ENCODE measurements around the gene CD274. TPM values are rescaled to one million over a fixed set of nuclear protein-coding genes. Genes with fewer than 3 reads are reported as not detected.

Gene CD274
- total RNA-seq (2022): 0.67 TPM in 1 of 2 replicates, not detected in the other
- Bru-seq, nascent RNA: percentile 19 among the genes with signal in this experiment
- BruChase-seq, experiment 1, labeled RNA remaining after a 2-hour chase: percentile 15 among the genes with signal in this experiment
- BruChase-seq, experiment 2, labeled RNA remaining after a 6-hour chase: percentile 5 among the genes with signal in this experiment
- long read RNA-seq: 0 reads

DNA sequence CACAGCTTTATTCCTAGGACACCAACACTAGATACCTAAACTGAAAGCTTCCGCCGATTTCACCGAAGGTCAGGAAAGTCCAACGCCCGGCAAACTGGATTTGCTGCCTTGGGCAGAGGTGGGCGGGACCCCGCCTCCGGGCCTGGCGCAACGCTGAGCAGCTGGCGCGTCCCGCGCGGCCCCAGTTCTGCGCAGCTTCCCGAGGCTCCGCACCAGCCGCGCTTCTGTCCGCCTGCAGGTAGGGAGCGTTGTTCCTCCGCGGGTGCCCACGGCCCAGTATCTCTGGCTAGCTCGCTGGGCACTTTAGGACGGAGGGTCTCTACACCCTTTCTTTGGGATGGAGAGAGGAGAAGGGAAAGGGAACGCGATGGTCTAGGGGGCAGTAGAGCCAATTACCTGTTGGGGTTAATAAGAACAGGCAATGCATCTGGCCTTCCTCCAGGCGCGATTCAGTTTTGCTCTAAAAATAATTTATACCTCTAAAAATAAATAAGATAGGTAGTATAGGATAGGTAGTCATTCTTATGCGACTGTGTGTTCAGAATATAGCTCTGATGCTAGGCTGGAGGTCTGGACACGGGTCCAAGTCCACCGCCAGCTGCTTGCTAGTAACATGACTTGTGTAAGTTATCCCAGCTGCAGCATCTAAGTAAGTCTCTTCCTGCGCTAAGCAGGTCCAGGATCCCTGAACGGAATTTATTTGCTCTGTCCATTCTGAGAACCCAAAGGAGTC lies at the start of gene CD274:
CD274 (plus strand) TSS at position 184 of the 733 bp plus-strand sequence. CDS start 5,572 bp downstream, outside the sequence.
- TF ChIP-seq, protein P1, sequence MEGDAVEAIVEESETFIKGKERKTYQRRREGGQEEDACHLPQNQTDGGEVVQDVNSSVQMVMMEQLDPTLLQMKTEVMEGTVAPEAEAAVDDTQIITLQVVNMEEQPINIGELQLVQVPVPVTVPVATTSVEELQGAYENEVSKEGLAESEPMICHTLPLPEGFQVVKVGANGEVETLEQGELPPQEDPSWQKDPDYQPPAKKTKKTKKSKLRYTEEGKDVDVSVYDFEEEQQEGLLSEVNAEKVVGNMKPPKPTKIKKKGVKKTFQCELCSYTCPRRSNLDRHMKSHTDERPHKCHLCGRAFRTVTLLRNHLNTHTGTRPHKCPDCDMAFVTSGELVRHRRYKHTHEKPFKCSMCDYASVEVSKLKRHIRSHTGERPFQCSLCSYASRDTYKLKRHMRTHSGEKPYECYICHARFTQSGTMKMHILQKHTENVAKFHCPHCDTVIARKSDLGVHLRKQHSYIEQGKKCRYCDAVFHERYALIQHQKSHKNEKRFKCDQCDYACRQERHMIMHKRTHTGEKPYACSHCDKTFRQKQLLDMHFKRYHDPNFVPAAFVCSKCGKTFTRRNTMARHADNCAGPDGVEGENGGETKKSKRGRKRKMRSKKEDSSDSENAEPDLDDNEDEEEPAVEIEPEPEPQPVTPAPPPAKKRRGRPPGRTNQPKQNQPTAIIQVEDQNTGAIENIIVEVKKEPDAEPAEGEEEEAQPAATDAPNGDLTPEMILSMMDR (IDR thresholded peaks at IDR 0.05; ENCODE audit: insufficient read depth in 1 of 2, low read depth in 1 of 2, low read length in 1 of 2, severe bottlenecking in 1 of 2, unreplicated experiment in 1 of 2): peak; percentile 32 to 56
- Mint-ChIP-seq H3K4me3 (ENCODE audit: unreplicated experiment) (peak within 1 kb of the TSS; percentile 75), H3K27ac (ENCODE audit: unreplicated experiment) (no peak within 1 kb of the TSS), H3K27me3 (ENCODE audit: insufficient read depth, unreplicated experiment) (peaks cover 3% of the 10 kb centered on the region), H3K36me3 (ENCODE audit: insufficient read depth, unreplicated experiment) (peaks cover 6% of the 10 kb centered on the region), H3K9me3 (ENCODE audit: unreplicated experiment) (no peaks in the 10 kb centered on the region), H3K4me1 (ENCODE audit: low read depth, unreplicated experiment) (peaks cover 7% of the 10 kb centered on the region)
- Histone ChIP-seq H3K27me3 (replicated peaks; ENCODE audit: control insufficient read depth, insufficient read depth, low read length) (no peaks in the 10 kb centered on the region), H3K36me3 (ENCODE audit: control insufficient read depth, insufficient read depth, low read length) (no peaks in the 10 kb centered on the region), H3K4me1 (no peaks in the 10 kb centered on the region), H3K4me3 (ENCODE audit: low read depth, low read length) (peak within 1 kb of the TSS; percentile 30), H3K9me3 (no peaks in the 10 kb centered on the region)
- ChIA-PET CTCF (interaction anchor here (0.6 to 1.6 kb wide), 7 partner anchors 8 to 264 kb away, joined by 3 to 23 read pairs (median 4); partner anchors contain the start of gene PLGRKT), POLR2A (interaction anchor here (1.0 kb wide), 1 partner anchor 13 kb away, joined by 4 read pairs; the partner anchor contains the start of gene PLGRKT)
- BruUV-seq (replicated peaks): no TSS peak
- peak; percentile 84 to 88 for DNase-seq
- intact Hi-C loops (cut with micrococcal nuclease; ENCODE audit: unreplicated experiment): loop anchor here (2.0 kb wide), 1 partner anchor 140 kb away; no protein-coding TSS in a partner anchor

DNA sequence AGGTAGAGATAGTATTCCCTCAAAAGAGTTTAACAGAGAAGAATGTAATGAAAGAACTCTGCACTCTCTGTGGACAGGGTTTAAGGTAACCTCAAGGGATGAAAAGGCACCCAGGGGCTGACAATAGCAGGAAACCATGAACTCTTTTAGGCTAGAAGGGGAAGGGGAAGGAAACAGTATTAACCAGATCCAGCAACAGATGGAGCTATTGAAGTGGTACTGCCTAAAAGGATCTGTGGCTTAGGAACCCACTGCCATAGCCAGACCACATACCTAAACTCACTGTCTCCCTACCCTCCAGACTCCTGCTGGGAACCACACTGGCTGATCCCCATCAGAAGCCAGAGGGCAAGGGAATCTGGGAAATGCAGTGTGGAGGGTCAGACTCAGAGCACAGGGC lies 48.1 kb upstream of the CD274 start:
- Histone ChIP-seq H3K27me3 (replicated peaks; ENCODE audit: control insufficient read depth, insufficient read depth, low read length) (no peaks in the 10 kb centered on the region), H3K9me3 (no peaks in the 10 kb centered on the region), H3K36me3 (ENCODE audit: control insufficient read depth, insufficient read depth, low read length) (no peaks in the 10 kb centered on the region), H3K4me3 (ENCODE audit: low read depth, low read length) (no peak overlapping the region), H3K4me1 (no peaks in the 10 kb centered on the region)
- ChIA-PET POLR2A (no interaction called here), CTCF (no interaction called here)
- BruUV-seq (replicated peaks): no TSS peak
- no peak for DNase-seq
- H3K4me1 Mint-ChIP-seq (ENCODE audit: low read depth, unreplicated experiment): no peaks in the 10 kb centered on the region
- H3K9me3 Mint-ChIP-seq (ENCODE audit: unreplicated experiment): peaks cover 9% of the 10 kb centered on the region
- H3K36me3 Mint-ChIP-seq (ENCODE audit: insufficient read depth, unreplicated experiment): no peaks in the 10 kb centered on the region
- no peaks in the 10 kb centered on the region for H3K27me3 Mint-ChIP-seq (ENCODE audit: insufficient read depth, unreplicated experiment)
- intact Hi-C loops (cut with micrococcal nuclease; ENCODE audit: unreplicated experiment): no loop called here
- no peak overlapping the region for H3K4me3 Mint-ChIP-seq (ENCODE audit: unreplicated experiment)
- H3K27ac Mint-ChIP-seq (ENCODE audit: unreplicated experiment): no peak overlapping the region
- TF ChIP-seq, protein P1 (IDR thresholded peaks at IDR 0.05; ENCODE audit: insufficient read depth in 1 of 2, low read depth in 1 of 2, low read length in 1 of 2, severe bottlenecking in 1 of 2, unreplicated experiment in 1 of 2): no peak

DNA sequence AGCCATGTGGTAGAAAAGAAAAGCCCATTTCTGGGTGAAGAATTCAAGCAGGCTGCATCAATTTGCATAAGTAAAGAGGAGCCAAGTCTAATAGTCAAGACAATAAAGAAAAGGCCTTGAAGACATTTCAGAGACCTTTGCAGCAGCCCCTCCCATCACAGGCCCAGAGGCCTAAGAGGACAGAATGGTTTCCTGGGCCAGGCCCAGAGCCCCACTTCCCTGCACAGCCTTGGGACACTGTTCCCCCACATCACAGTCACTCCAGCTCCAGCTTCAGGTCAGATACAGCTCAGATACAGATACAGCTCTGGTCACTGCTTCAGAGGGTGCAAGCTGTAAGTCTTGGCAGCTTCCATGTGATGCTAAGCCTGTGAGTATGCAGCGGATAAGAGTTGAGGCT lies 41.7 kb upstream of the CD274 start:
- Mint-ChIP-seq H3K9me3 (ENCODE audit: unreplicated experiment) (peaks cover 9% of the 10 kb centered on the region), H3K27ac (ENCODE audit: unreplicated experiment) (no peak overlapping the region), H3K4me1 (ENCODE audit: low read depth, unreplicated experiment) (no peaks in the 10 kb centered on the region), H3K36me3 (ENCODE audit: insufficient read depth, unreplicated experiment) (no peaks in the 10 kb centered on the region), H3K4me3 (ENCODE audit: unreplicated experiment) (no peak overlapping the region), H3K27me3 (ENCODE audit: insufficient read depth, unreplicated experiment) (no peaks in the 10 kb centered on the region)
- TF ChIP-seq, protein P1 (IDR thresholded peaks at IDR 0.05; ENCODE audit: insufficient read depth in 1 of 2, low read depth in 1 of 2, low read length in 1 of 2, severe bottlenecking in 1 of 2, unreplicated experiment in 1 of 2): no peak
- Histone ChIP-seq H3K4me1 (no peaks in the 10 kb centered on the region), H3K9me3 (0 out of 2 replicates have a peak, but pooled peaks cover 7% of the 10 kb centered on the region), H3K4me3 (ENCODE audit: low read depth, low read length) (no peak overlapping the region), H3K36me3 (ENCODE audit: control insufficient read depth, insufficient read depth, low read length) (no peaks in the 10 kb centered on the region), H3K27me3 (replicated peaks; ENCODE audit: control insufficient read depth, insufficient read depth, low read length) (no peaks in the 10 kb centered on the region)
- no TSS peak for BruUV-seq (replicated peaks)
- intact Hi-C loops (cut with micrococcal nuclease; ENCODE audit: unreplicated experiment): no loop called here
- CTCF ChIA-PET: no interaction called here
- no peak for DNase-seq
- POLR2A ChIA-PET: no interaction called here

All from Caco-2 (cell line).